Testis (tissue), 2 donors: ENCODE measurements around the gene BMP7.

Source experiments
- CTCF ChIP-seq, 3 experiments: fragments of 450-650 bp in 2 of 3; fragments of 200-600 bp in 1 of 3; sonication (generic) in 1 of 3; IDR thresholded peaks; one replicate each; pipeline ENCODE4 v1.5.1; 2016 to 2019; ENCODE audit warnings: antibody characterized with exemption in 3 of 3, mild to moderate bottlenecking in 2 of 3, moderate library complexity in 1 of 3
- POLR2A ChIP-seq: fragments of 450-650 bp; IDR thresholded peaks from one replicate; pipeline ENCODE4 v1.6.1; 2017; ENCODE audit warnings: antibody characterized with exemption, mild to moderate bottlenecking, moderate library complexity

- no peak for TF ChIP-seq CTCF (IDR thresholded peaks at IDR 0.05)
- TF ChIP-seq POLR2A: no peak
Measured at GRCh38 chr20:57268399-57269076, 2.1 kb upstream of the BMP7 start.
